Neutrophil (primary cell): Measurements from ENCODE around the gene CDH15.

Source experiments
- H3K27ac ChIP-seq: fragments of 200-600 bp; sonication (generic); 2 replicates; pipeline ENCODE4 v1.5.1; 2016; ENCODE audit warnings: mild to moderate bottlenecking, moderate library complexity
- H3K27me3 ChIP-seq: fragments of 200-600 bp; sonication (generic); 2 replicates; pipeline ENCODE4 v1.6.0; 2016; ENCODE audit warnings: mild to moderate bottlenecking
- H3K36me3 ChIP-seq: fragments of 200-600 bp; sonication (generic); 2 replicates; pipeline ENCODE4 v1.5.1; 2017
- H3K4me1 ChIP-seq, 2 experiments: fragments of 200-600 bp in 1 of 2; sonication (generic) in 1 of 2; 1 replicate in 1 of 2; 2 replicates in 1 of 2; pipeline versions ENCODE4 v1.5.1 to v1.6.1; 2013 to 2016; ENCODE audit warnings: low read depth in 1 of 2, low read length in 1 of 2, mild to moderate bottlenecking in 1 of 2, moderate library complexity in 1 of 2; ENCODE audit not compliant: control insufficient read depth in 1 of 2, insufficient read depth in 1 of 2
- H3K4me3 ChIP-seq, 2 experiments: fragments of 200-600 bp in 1 of 2; sonication (generic) in 1 of 2; 1 replicate in 1 of 2; 2 replicates in 1 of 2; pipeline ENCODE4 v1.5.1; 2013 to 2016; ENCODE audit warnings: low read depth in 1 of 2, low read length in 1 of 2, mild to moderate bottlenecking in 1 of 2, moderate library complexity in 1 of 2
- H3K9me3 ChIP-seq: fragments of 200-600 bp; sonication (generic); 2 replicates; pipeline ENCODE4 v1.5.1; 2016
- TF ChIP-seq, protein P1 (sequence below): fragments of 200-600 bp; sonication (generic); IDR thresholded peaks from 2 replicates; pipeline ENCODE4 v1.5.1; 2016; ENCODE audit warnings: antibody characterized with exemption

Gene CDH15

GRCh38 chr16:89134269-89134668, 37.3 kb upstream of the CDH15 start:
- Histone ChIP-seq H3K9me3 (peaks cover 2% of the 10 kb centered on the region), H3K36me3 (peaks cover 51% of the 10 kb centered on the region), H3K4me1 (no peaks in the 10 kb centered on the region), H3K27me3 (no peaks in the 10 kb centered on the region), H3K4me3 (no peak overlapping the region), H3K27ac (no peak overlapping the region)
- TF ChIP-seq, protein P1, sequence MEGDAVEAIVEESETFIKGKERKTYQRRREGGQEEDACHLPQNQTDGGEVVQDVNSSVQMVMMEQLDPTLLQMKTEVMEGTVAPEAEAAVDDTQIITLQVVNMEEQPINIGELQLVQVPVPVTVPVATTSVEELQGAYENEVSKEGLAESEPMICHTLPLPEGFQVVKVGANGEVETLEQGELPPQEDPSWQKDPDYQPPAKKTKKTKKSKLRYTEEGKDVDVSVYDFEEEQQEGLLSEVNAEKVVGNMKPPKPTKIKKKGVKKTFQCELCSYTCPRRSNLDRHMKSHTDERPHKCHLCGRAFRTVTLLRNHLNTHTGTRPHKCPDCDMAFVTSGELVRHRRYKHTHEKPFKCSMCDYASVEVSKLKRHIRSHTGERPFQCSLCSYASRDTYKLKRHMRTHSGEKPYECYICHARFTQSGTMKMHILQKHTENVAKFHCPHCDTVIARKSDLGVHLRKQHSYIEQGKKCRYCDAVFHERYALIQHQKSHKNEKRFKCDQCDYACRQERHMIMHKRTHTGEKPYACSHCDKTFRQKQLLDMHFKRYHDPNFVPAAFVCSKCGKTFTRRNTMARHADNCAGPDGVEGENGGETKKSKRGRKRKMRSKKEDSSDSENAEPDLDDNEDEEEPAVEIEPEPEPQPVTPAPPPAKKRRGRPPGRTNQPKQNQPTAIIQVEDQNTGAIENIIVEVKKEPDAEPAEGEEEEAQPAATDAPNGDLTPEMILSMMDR, result no peak

DNA sequence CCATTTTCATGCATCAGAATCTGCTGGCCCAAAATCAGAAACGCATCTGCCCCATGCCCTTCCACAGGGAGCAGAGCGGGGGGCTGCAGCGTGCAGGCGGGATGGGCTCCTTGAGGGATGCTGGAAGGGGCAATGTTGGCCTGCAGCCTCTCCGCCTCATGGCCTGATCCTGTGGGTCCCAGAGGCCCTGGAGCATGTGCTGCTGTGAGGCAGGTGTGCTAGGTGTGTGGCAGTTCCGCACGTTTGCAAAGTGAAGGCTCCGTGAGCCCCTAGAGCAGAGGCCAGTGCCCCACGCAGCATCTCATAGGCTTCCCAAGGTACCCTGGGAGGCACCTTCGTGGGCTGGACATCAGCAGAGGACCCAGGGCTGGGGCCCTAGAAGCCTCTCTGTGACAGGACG, 36.4 kb upstream of the CDH15 start:
- Histone ChIP-seq H3K27me3 (no peaks in the 10 kb centered on the region), H3K4me1 (no peaks in the 10 kb centered on the region), H3K9me3 (no peaks in the 10 kb centered on the region), H3K4me3 (no peak overlapping the region), H3K27ac (no peak overlapping the region), H3K36me3 (peaks cover 57% of the 10 kb centered on the region)
- TF ChIP-seq, protein P1, result no peak

- no peak overlapping the region for H3K27ac ChIP-seq
- H3K9me3 ChIP-seq, result no peaks in the 10 kb centered on the region
- H3K4me3 ChIP-seq, result no peak overlapping the region
- H3K36me3 ChIP-seq, result peaks cover 67% of the 10 kb centered on the region
- H3K4me1 ChIP-seq, result no peaks in the 10 kb centered on the region
- H3K27me3 ChIP-seq, result no peaks in the 10 kb centered on the region
- TF ChIP-seq, protein P1, result no peak
These were observed 35.4 kb upstream of the CDH15 start for GRCh38 chr16:89135971-89136765.

DNA sequence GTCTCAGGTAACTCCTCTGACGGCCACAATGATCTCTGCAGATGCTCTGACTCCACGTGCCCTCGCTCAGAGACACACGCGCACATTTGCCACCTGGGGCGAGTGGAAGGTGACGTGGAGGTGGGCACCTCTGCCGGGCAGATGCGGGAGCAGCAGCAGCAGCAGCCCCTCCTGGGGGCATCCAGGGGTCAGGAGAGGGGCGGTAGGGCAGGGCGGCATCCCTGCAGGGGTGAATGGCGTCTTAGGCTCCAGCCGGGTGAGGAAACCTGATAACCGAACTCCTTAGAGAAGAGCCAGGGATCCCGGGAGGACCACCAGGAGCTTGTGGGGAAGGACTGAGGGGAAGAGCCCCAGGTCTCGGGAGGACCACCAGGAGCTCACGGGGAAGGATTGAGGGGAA, 34.6 kb upstream of the CDH15 start:
- peaks cover 70% of the 10 kb centered on the region for H3K36me3 ChIP-seq

GRCh38 chr16:89137666-89138512, 33.7 kb upstream of the CDH15 start:
- no peak overlapping the region for H3K4me3 ChIP-seq
- TF ChIP-seq, protein P1, result no peak
- H3K36me3 ChIP-seq, result peaks cover 61% of the 10 kb centered on the region
- H3K27me3 ChIP-seq, result no peaks in the 10 kb centered on the region
- no peaks in the 10 kb centered on the region for H3K4me1 ChIP-seq
- no peak overlapping the region for H3K27ac ChIP-seq
- H3K9me3 ChIP-seq, result no peaks in the 10 kb centered on the region

More for the DNA sequence above, 34.6 kb upstream of the CDH15 start:
- Histone ChIP-seq H3K9me3 (no peaks in the 10 kb centered on the region), H3K27me3 (no peaks in the 10 kb centered on the region), H3K4me1 (no peaks in the 10 kb centered on the region), H3K4me3 (no peak overlapping the region), H3K27ac (no peak overlapping the region)
- TF ChIP-seq, protein P1, result no peak
